Adrenal gland (tissue), 12 donors: ENCODE measurements around the gene PHF12. TPM values are rescaled to one million over a fixed set of nuclear protein-coding genes. Genes with fewer than 3 reads are reported as not detected.

Experiments
- DNase-seq, 7 donors: peaks; one replicate each; pipeline ENCODE4 v3.0.0-alpha.2; 2019 to 2020
- H3K27ac ChIP-seq, 5 donors: fragments of 200-600 bp; sonication (generic) in 4 of 5; 1 replicate in 3 of 5; 2 replicates in 2 of 5; pipeline versions ENCODE4 v1.5.1 to v1.8.0; 2016 to 2020; ENCODE audit warnings: mild to moderate bottlenecking in 1 of 5
- H3K27me3 ChIP-seq: fragments of 200-600 bp; 2 replicates; pipeline ENCODE4 v1.8.0; 2021
- H3K36me3 ChIP-seq, 2 donors: fragments of 200-600 bp; replicated peaks in 1 of 2; 1 replicate in 1 of 2; 2 replicates in 1 of 2; pipeline versions ENCODE4 v1.5.1 to v1.8.0; 2018 to 2022
- H3K4me1 ChIP-seq, 2 donors: fragments of 200-600 bp; replicated peaks in 1 of 2; 1 replicate in 1 of 2; 2 replicates in 1 of 2; pipeline versions ENCODE4 v1.5.1 to v1.8.0; 2018 to 2021
- H3K4me3 ChIP-seq, 4 donors: fragments of 200-600 bp; sonication (generic) in 3 of 4; one replicate each; pipeline ENCODE4 v1.5.1; 2016 to 2018
- H3K9me3 ChIP-seq, 3 donors: fragments of 200-600 bp; sonication (generic) in 1 of 3; replicated peaks in 1 of 3; 1 replicate in 2 of 3; 2 replicates in 1 of 3; pipeline versions ENCODE4 v1.5.1 to v1.8.0; 2016 to 2021
- POLR2A ChIP-seq, 2 donors: fragments of 450-650 bp; IDR thresholded peaks; one replicate each; pipeline ENCODE4 v1.6.1; 2017; ENCODE audit warnings: antibody characterized with exemption in 2 of 2, mild to moderate bottlenecking in 2 of 2, moderate library complexity in 1 of 2
- WGBS, 4 donors: extraction: QIAGEN DNeasy Blood & Tissue Kit in 2 of 4; methylation state at CpG; one replicate each; pipeline versions ENCODE4 v1.1.5 to v1.1.7; 2013 to 2017; 5-methylcytosine and 5-hydroxymethylcytosine counted together
- intact Hi-C, 2 donors: fragments of 100-400 bp; cut with DNase I; formaldehyde crosslinking; loops; one replicate each; pipeline versions ENCODE4 v1.14.1 to v1.15.0; 2022 to 2023
- polyA plus RNA-seq, 3 donors: library from polyadenylated mRNA; stranded (reverse); fragments of 200-250 nt in 2 of 3; fragments of 350-450 nt in 1 of 3; fragmentation: Illumina TruSeq in 1 of 3; extraction: RNeasy Lipid Tissue Mini Kit (QIAGEN cat#74804) in 1 of 3; gene quantifications; one replicate each; pipeline ENCODE4 v1.2.3, GENCODE V29; 2013 to 2014
- total RNA-seq, 9 donors: library from RNA; depleted of rRNA in 4 of 9; stranded (reverse); fragments of >200 nt in 4 of 9; fragments of 120-200 nt in 1 of 9; fragmentation: NEBNext Ultra II Directional in 1 of 9; extraction: Animal tissue kit (Norgen Biotek cat#: 25700) in 1 of 9; gene quantifications; one replicate each; pipeline versions ENCODE4 v1.1.0 to v1.2.4, GENCODE V29; 2013 to 2023
- TF ChIP-seq, protein P1 (sequence below), 6 experiments: fragments of 450-650 bp in 4 of 6; fragments of 200-600 bp in 2 of 6; sonication (generic) in 1 of 6; IDR thresholded peaks; 1 replicate in 5 of 6; 2 replicates in 1 of 6; pipeline versions ENCODE4 v1.5.1 to v1.8.0; 2016 to 2021; ENCODE audit warnings: antibody characterized with exemption in 6 of 6, mild to moderate bottlenecking in 2 of 6, moderate library complexity in 1 of 6
- donor health status: healthy with polysubstance abuse.
- donor health status: Bipolar disorder and iron deficiency.
- donor health status: DM: yes; HTN: yes; CAD: no.
- donor health status: DM: no; HTN: no; CAD: no.
- donor health status: DM: no; HTN: no; CAD: no.
- donor health status: DM: yes; HTN: yes; CAD: no.

Gene PHF12
- total and polyA plus RNA-seq, 12 donors: 14.4 to 47.9 (median 26.3) TPM

DNA sequence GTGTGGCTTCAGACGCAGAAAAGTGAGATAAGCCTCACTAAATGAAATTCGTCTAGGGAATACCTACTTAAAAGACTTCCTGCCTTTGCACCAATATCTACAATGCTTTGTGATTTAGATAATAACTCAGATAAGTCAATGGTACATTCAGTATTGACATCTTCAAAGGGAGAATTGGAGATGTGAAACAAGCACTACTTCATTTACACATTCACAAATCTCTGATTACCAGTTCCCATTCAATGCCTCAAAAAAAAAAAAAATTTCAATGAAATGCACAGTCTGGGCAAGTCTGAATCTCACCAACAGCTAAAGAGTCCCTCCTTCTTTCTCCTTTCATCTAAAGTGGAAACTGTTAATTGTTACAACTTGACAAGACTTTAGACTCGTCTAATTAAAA lies 3.7 kb downstream of the PHF12 start:
- Histone ChIP-seq H3K4me3 (no peak overlapping the region), H3K27me3 (no peaks in the 10 kb centered on the region), H3K9me3 (no peaks in the 10 kb centered on the region), H3K4me1 (peaks cover 10 to 46% of the 10 kb centered on the region in 2 donors), H3K27ac (no peak overlapping the region), H3K36me3 (peaks cover 0 to 13% of the 10 kb centered on the region in 2 donors)
- no peak for DNase-seq
- intact Hi-C loops: no loop called here
- TF ChIP-seq, protein P1, sequence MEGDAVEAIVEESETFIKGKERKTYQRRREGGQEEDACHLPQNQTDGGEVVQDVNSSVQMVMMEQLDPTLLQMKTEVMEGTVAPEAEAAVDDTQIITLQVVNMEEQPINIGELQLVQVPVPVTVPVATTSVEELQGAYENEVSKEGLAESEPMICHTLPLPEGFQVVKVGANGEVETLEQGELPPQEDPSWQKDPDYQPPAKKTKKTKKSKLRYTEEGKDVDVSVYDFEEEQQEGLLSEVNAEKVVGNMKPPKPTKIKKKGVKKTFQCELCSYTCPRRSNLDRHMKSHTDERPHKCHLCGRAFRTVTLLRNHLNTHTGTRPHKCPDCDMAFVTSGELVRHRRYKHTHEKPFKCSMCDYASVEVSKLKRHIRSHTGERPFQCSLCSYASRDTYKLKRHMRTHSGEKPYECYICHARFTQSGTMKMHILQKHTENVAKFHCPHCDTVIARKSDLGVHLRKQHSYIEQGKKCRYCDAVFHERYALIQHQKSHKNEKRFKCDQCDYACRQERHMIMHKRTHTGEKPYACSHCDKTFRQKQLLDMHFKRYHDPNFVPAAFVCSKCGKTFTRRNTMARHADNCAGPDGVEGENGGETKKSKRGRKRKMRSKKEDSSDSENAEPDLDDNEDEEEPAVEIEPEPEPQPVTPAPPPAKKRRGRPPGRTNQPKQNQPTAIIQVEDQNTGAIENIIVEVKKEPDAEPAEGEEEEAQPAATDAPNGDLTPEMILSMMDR (IDR thresholded peaks at IDR 0.05): no peak
- no peak for TF ChIP-seq POLR2A (IDR thresholded peaks at IDR 0.05)
- WGBS, 4 donors: 38 to 53% (median 49%) methylated on average over 3 of the region's 3 CpGs

DNA sequence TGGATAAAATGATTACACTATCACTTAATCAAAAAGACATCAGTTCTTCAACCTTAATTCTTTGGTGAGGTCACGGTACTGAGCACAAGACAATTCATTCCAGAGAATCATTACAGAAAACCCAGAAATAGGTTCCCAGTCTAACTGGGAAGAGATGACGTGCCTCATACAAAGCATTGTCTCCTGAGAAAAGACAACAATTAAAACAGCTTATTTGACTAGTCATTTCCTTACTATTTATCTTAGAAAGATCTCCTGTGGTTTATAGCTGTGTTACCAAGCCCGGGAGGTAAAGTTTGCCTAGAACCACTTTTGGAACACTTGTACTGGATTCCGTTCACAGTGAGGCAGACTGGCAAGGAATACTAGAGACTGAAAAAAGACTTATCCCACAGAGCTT lies 5.1 kb downstream of the PHF12 start:
- no peak for DNase-seq
- Histone ChIP-seq H3K36me3 (peaks cover 0 to 13% of the 10 kb centered on the region in 2 donors), H3K4me3 (no peak overlapping the region), H3K4me1 (peaks cover 15 to 52% of the 10 kb centered on the region in 2 donors), H3K27ac (peak overlapping the region in 2 of 5 donors; percentile 20 to 43), H3K9me3 (no peaks in the 10 kb centered on the region), H3K27me3 (no peaks in the 10 kb centered on the region)
- intact Hi-C loops: no loop called here
- WGBS, 4 donors: 74 to 83% (median 79%) methylated on average over 4 of the region's 4 CpGs
- no peak for TF ChIP-seq POLR2A (IDR thresholded peaks at IDR 0.05)
- TF ChIP-seq, protein P1 (IDR thresholded peaks at IDR 0.05): no peak

DNA sequence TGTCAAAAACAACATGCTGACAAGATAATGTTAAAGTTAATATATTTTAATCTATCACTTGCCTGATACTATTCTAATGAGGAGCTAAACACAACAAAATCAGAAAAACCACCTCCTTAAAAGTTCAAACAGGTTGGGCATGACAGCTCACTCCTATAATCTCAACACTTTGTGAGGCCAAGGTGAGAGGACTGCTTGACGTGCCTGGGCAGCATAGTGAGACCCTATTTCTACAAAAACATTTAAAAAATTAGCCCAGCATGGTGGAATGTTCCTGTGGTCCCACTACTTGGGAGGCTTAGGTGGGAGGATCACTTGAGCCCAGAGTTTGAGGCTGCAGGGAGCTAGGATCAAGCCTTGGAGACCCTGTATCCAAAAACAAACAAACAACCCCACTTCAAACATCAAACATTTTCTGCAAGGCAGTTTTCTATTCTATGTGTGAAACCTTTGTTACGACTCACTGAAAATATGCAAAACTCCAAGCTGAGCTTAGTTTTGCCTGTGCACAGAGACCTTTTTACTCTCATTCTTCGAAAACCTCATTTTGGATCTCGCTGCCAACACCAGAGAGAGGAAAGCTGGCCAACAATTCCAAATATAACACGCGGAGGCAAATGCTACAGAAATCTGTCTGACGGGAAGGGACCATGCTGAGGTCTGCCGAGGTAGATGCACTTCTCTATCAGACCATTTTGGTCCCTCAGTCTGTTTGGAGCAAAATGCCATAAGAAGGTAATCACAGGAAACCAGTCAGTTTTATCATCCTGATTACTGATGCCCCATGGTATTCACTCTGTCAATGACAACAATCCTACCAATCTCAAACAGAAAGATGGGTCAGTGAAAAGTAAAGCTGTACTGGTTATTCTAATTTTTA lies 6.2 kb downstream of the PHF12 start:
- Histone ChIP-seq H3K4me1 (peaks cover 23 to 62% of the 10 kb centered on the region in 2 donors), H3K9me3 (no peaks in the 10 kb centered on the region), H3K36me3 (peaks cover 0 to 13% of the 10 kb centered on the region in 2 donors), H3K4me3 (no peak overlapping the region), H3K27me3 (no peaks in the 10 kb centered on the region), H3K27ac (peak overlapping the region in 2 of 5 donors; percentile 4 to 20)
- 54 to 69% (median 58%) methylated on average over 8 of the region's 8 CpGs for WGBS, 4 donors
- TF ChIP-seq POLR2A (IDR thresholded peaks at IDR 0.05): no peak
- TF ChIP-seq, protein P1 (IDR thresholded peaks at IDR 0.05): no peak
- peak in 1 of 7 donors; percentile 41 for DNase-seq
- intact Hi-C loops: no loop called here

DNA sequence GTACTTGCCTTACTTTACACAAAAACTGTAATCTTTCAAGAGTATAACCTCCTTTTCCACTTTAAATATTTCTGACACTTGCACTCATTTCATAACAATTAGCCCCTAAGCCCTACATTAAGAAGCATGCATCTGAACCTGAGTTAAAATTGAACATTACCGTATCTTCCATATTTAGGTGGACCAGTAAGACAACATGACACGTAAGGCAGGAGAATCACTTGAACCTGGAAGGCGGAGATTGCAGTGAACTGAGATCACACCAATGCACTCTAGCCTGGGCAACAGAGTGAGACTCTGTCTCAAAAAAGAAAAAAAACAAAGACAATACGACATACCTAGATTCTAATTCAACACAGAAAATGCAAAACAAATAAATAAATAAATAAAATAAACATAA lies 7.0 kb downstream of the PHF12 start:
- H3K4me1 ChIP-seq: peaks cover 25 to 69% of the 10 kb centered on the region in 2 donors
- H3K4me3 ChIP-seq: no peak overlapping the region
- peak in 1 of 7 donors; percentile 18 for DNase-seq
- TF ChIP-seq, protein P1 (IDR thresholded peaks at IDR 0.05): no peak
- no peak for TF ChIP-seq POLR2A (IDR thresholded peaks at IDR 0.05)
- no peak overlapping the region for H3K27ac ChIP-seq
- H3K27me3 ChIP-seq: no peaks in the 10 kb centered on the region
- H3K9me3 ChIP-seq: no peaks in the 10 kb centered on the region
- 85 to 91% (median 88%) methylated on average over 4 of the region's 4 CpGs for WGBS, 4 donors
- intact Hi-C loops: no loop called here
- peaks cover 0 to 13% of the 10 kb centered on the region in 2 donors for H3K36me3 ChIP-seq
